HCT116 (cell line): ENCODE results near the gene FAM98B.

Source experiments
- CEBPB ChIP-seq: IDR thresholded peaks from 2 replicates; pipeline ENCODE4 v1.6.1; 2012; ENCODE audit warnings: low read depth
- CTCF ChIP-seq, 3 experiments: fragments of 200-600 bp in 1 of 3; sonication (generic) in 1 of 3; IDR thresholded peaks in 2 of 3; conservative IDR thresholded peaks in 1 of 3; 2 replicates each; pipeline ENCODE4 v1.5.1; 2012 to 2017; ENCODE audit warnings: low read depth in 2 of 3, low read length in 2 of 3, antibody characterized with exemption in 1 of 3, borderline replicate concordance in 1 of 3, control low read depth in 1 of 3, mild to moderate bottlenecking in 1 of 3, mixed read lengths in 1 of 3, mixed run types in 1 of 3, moderate library complexity in 1 of 3; ENCODE audit not compliant: insufficient read depth in 1 of 3
- EZH2 ChIP-seq: fragments of 200-600 bp; sonication (generic); IDR thresholded peaks from 2 replicates; pipeline ENCODE4 v1.6.1; 2017; ENCODE audit warnings: antibody characterized with exemption, mixed run types
- EZH2phosphoT487 ChIP-seq: fragments of 200-600 bp; IDR thresholded peaks from 2 replicates; pipeline ENCODE4 v1.6.1; 2018; ENCODE audit warnings: antibody characterized with exemption, borderline replicate concordance
- JUND ChIP-seq: IDR thresholded peaks from 2 replicates; pipeline ENCODE4 v1.6.1; 2012
- MAX ChIP-seq: IDR thresholded peaks from 2 replicates; pipeline ENCODE4 v1.6.1; 2012
- POLR2A ChIP-seq: IDR thresholded peaks from 2 replicates; pipeline ENCODE4 v1.7.0; 2011; ENCODE audit warnings: borderline replicate concordance; ENCODE audit not compliant: insufficient read depth, insufficient read length; ENCODE audit errors: extremely low read depth
- SIN3A ChIP-seq: IDR thresholded peaks from 2 replicates; pipeline ENCODE4 v1.6.1; 2012; ENCODE audit warnings: low read depth
- SRF ChIP-seq: IDR thresholded peaks from 2 replicates; pipeline ENCODE4 v1.6.1; 2012; ENCODE audit warnings: low read depth
- TCF7L2 ChIP-seq: IDR thresholded peaks from 2 replicates; pipeline ENCODE4 v1.7.0; 2011; ENCODE audit warnings: borderline replicate concordance, inconsistent platforms; ENCODE audit not compliant: insufficient read depth, insufficient read length; ENCODE audit errors: extremely low read depth
- ZNF274 ChIP-seq: fragments of 200-500 bp; sonication (Bioruptor generic); IDR thresholded peaks from 2 replicates; pipeline ENCODE4 v1.6.1; 2014; ENCODE audit warnings: mild to moderate bottlenecking, low read depth, low read length, inconsistent platforms

GRCh38 chr15:38453971-38454695 is at the start of gene FAM98B:
- TF ChIP-seq EZH2 (no peak), POLR2A (peak; percentile 39), CTCF (IDR thresholded peaks at IDR 0.05 in 2 of 3, conservative IDR thresholded peaks at IDR 0.05 in 1 of 3; ENCODE audit: borderline replicate concordance in 1 of 3, insufficient read depth in 1 of 3, low read depth in 2 of 3, low read length in 2 of 3) (no peak), ZNF274 (no peak), MAX (peak; percentile 71), CEBPB (no peak), SRF (no peak), EZH2phosphoT487 (no peak), JUND (no peak), TCF7L2 (no peak), SIN3A (no peak)
